Natural killer cell (primary cell): Measurements from ENCODE around the gene SPSB2. TPM values are rescaled to one million over a fixed set of nuclear protein-coding genes. Genes with fewer than 3 reads are reported as not detected.

Source experiments
- ATAC-seq, 3 donors: fragments of 150-1000 bp in 2 of 3; fragments of 200-7000 bp in 1 of 3; cut with Tn5 transposase; 1 replicate in 1 of 3; 2 replicates in 2 of 3; pipeline ENCODE4 v1.10.0; 2021; ENCODE audit warnings: mild to moderate bottlenecking in 2 of 3, moderate library complexity in 2 of 3
- DNase-seq, 2 donors: peaks; one replicate each; pipeline versions ENCODE4 v3.0.0 to v3.0.0-alpha.2; 2013 to 2021; ENCODE audit warnings: mixed read lengths in 1 of 2
- H3K27ac ChIP-seq: one replicate; pipeline ENCODE4 v1.5.1; 2013; ENCODE audit warnings: mild to moderate bottlenecking, low read length
- H3K27me3 ChIP-seq: one replicate; pipeline ENCODE4 v1.6.1; 2013; ENCODE audit warnings: low read length; ENCODE audit not compliant: control insufficient read depth, insufficient read depth
- H3K36me3 ChIP-seq: one replicate; pipeline ENCODE4 v1.6.1; 2013; ENCODE audit warnings: low read length; ENCODE audit not compliant: control insufficient read depth, insufficient read depth
- H3K4me1 ChIP-seq: one replicate; pipeline ENCODE4 v1.6.1; 2013; ENCODE audit warnings: low read length; ENCODE audit not compliant: control insufficient read depth, insufficient read depth
- H3K4me3 ChIP-seq: one replicate; pipeline ENCODE4 v1.5.1; 2013; ENCODE audit warnings: low read length
- H3K9me3 ChIP-seq: one replicate; pipeline ENCODE4 v1.6.1; 2013; ENCODE audit warnings: low read length; ENCODE audit not compliant: control insufficient read depth, insufficient read depth
- H3K27ac Mint-ChIP-seq, 2 donors: one replicate each; pipeline ENCODE4 v1.8.0; 2022; ENCODE audit warnings: mild to moderate bottlenecking in 2 of 2, mixed read lengths in 2 of 2, moderate library complexity in 1 of 2
- H3K27me3 Mint-ChIP-seq, 2 donors: one replicate each; pipeline ENCODE4 v1.8.0; 2022; ENCODE audit warnings: low read depth in 2 of 2, mixed read lengths in 2 of 2
- H3K36me3 Mint-ChIP-seq: one replicate; pipeline ENCODE4 v1.8.0; 2022; ENCODE audit warnings: mixed read lengths
- H3K4me1 Mint-ChIP-seq, 2 donors: one replicate each; pipeline ENCODE4 v1.8.0; 2022; ENCODE audit warnings: mixed read lengths in 2 of 2
- H3K4me3 Mint-ChIP-seq: one replicate; pipeline ENCODE4 v1.8.0; 2022; ENCODE audit warnings: mild to moderate bottlenecking, moderate library complexity, mixed read lengths
- H3K9me3 Mint-ChIP-seq, 2 donors: one replicate each; pipeline ENCODE4 v1.8.0; 2022; ENCODE audit warnings: mixed read lengths in 2 of 2
- CTCF ChIP-seq: fragments of 200-600 bp; IDR thresholded peaks from one replicate; pipeline ENCODE4 v1.8.0; 2022; ENCODE audit warnings: antibody characterized with exemption
- WGBS: methylation state at CpG from one replicate; pipeline ENCODE4 v1.1.7; 2013; ENCODE audit warnings: missing lambda C conversion rate; ENCODE audit not compliant: insufficient coverage; 5-methylcytosine and 5-hydroxymethylcytosine counted together
- intact Hi-C: fragments of 100-400 bp; cut with micrococcal nuclease; formaldehyde crosslinking; loops from one replicate; pipeline ENCODE4 v1.14.2; 2022
- total RNA-seq, 4 donors: library from RNA; stranded (reverse); fragments of 120-200 nt in 1 of 4; gene quantifications; one replicate each; pipeline versions ENCODE4 v1.2.3 to v1.2.4, GENCODE V29; 2013 to 2022

Gene SPSB2
- total RNA-seq, 3 donors from 2014 or later (not counting 1 experiment from before 2014, with no cell fraction given) = 8.1 to 19.1 (median 8.4) TPM

GRCh38 chr12:6839482-6840201 is 33.5 kb downstream of the SPSB2 start:
- 83% methylated on average over 10 of the region's 10 CpGs for WGBS
- no peaks in the 10 kb centered on the region for H3K27me3 ChIP-seq
- intact Hi-C loops = no loop called here
- no peak overlapping the region for H3K27ac ChIP-seq
- Mint-ChIP-seq H3K27ac (no peak overlapping the region), H3K4me1 (no peaks in the 10 kb centered on the region), H3K4me3 (no peak overlapping the region), H3K9me3 (no peaks in the 10 kb centered on the region), H3K27me3 (no peaks in the 10 kb centered on the region), H3K36me3 (no peaks in the 10 kb centered on the region)
- no peaks in the 10 kb centered on the region for H3K36me3 ChIP-seq
- no peak overlapping the region for H3K4me3 ChIP-seq
- H3K4me1 ChIP-seq = peaks cover 4% of the 10 kb centered on the region
- DNase-seq = no peak
- TF ChIP-seq CTCF = no peak
- H3K9me3 ChIP-seq = no peaks in the 10 kb centered on the region
- no peak for ATAC-seq

GRCh38 chr12:6838854-6839253 is 34.2 kb downstream of the SPSB2 start:
- H3K36me3 ChIP-seq = no peaks in the 10 kb centered on the region
- no peaks in the 10 kb centered on the region for H3K9me3 ChIP-seq
- 93% methylated on average over 16 of the region's 16 CpGs for WGBS
- H3K27me3 ChIP-seq = no peaks in the 10 kb centered on the region
- H3K4me1 Mint-ChIP-seq = no peaks in the 10 kb centered on the region
- no peaks in the 10 kb centered on the region for H3K36me3 Mint-ChIP-seq
- no peak for TF ChIP-seq CTCF
- no peak overlapping the region for H3K4me3 ChIP-seq
- H3K27me3 Mint-ChIP-seq = no peaks in the 10 kb centered on the region
- ATAC-seq (no peak), DNase-seq (no peak)
- no peak overlapping the region for H3K27ac ChIP-seq
- H3K27ac Mint-ChIP-seq = no peak overlapping the region
- peaks cover 4% of the 10 kb centered on the region for H3K4me1 ChIP-seq
- intact Hi-C loops = no loop called here
- no peak overlapping the region for H3K4me3 Mint-ChIP-seq
- no peaks in the 10 kb centered on the region for H3K9me3 Mint-ChIP-seq

GRCh38 chr12:6837370-6838060 is 35.6 kb downstream of the SPSB2 start:
- Mint-ChIP-seq H3K27me3 (no peaks in the 10 kb centered on the region), H3K4me3 (no peak overlapping the region), H3K36me3 (no peaks in the 10 kb centered on the region), H3K27ac (no peak overlapping the region), H3K9me3 (no peaks in the 10 kb centered on the region), H3K4me1 (no peaks in the 10 kb centered on the region)
- intact Hi-C loops = no loop called here
- peaks cover 4% of the 10 kb centered on the region for H3K4me1 ChIP-seq
- no peaks in the 10 kb centered on the region for H3K9me3 ChIP-seq
- WGBS = 95% methylated on average over 26 of the region's 26 CpGs
- DNase-seq (no peak), ATAC-seq (no peak)
- H3K27me3 ChIP-seq = no peaks in the 10 kb centered on the region
- no peak overlapping the region for H3K27ac ChIP-seq
- H3K4me3 ChIP-seq = no peak overlapping the region
- no peaks in the 10 kb centered on the region for H3K36me3 ChIP-seq
- no peak for TF ChIP-seq CTCF
